ENCODE measurements around the gene DPP3. TPM values are rescaled to one million over a fixed set of nuclear protein-coding genes. Genes with fewer than 3 reads are reported as not detected.

Gene DPP3
- total RNA-seq: 41.8 and 61.1 TPM in 2 replicates

GRCh38 chr11:66480117-66480938 lies at the start of gene DPP3:
DPP3 (plus strand) TSS chr11:66480434; CDS start chr11:66482201, 1,767 bp downstream.

GRCh38 chr11:66438504-66439466 lies 41.4 kb upstream of the DPP3 start, which contains the start of gene MRPL11:
MRPL11 (minus strand) TSS chr11:66438848; CDS start chr11:66438754, 94 bp downstream.

GRCh38 chr11:66466225-66467033 lies 13.8 kb upstream of the DPP3 start, which contains the start of gene PELI3:
PELI3 (plus strand) TSS chr11:66466905; CDS start chr11:66468129, 1,224 bp downstream.

GRCh38 chr11:66510271-66510989 lies 30.2 kb downstream of the DPP3 start, which contains the start of gene BBS1:
BBS1 (plus strand) TSS chr11:66510635; CDS start chr11:66510660, 25 bp downstream.

GRCh38 chr11:66545701-66546367 lies 65.6 kb downstream of the DPP3 start, which contains the start of gene ZDHHC24:
ZDHHC24 (minus strand) TSS chr11:66546048; CDS start chr11:66546003, 45 bp downstream.

GRCh38 chr11:66546368-66546965 lies 66.2 kb downstream of the DPP3 start, which contains the start of gene ACTN3:
ACTN3 (plus strand) TSS chr11:66546903; CDS start chr11:66546938, 35 bp downstream.

Small RNAs within 50 kb of the gene (small RNA-seq; reads per million reads assigned to genes)
- not detected for gene RF00416 (ENCODE audit: low replicate concordance)

Other genes starting within 250 kb of the DPP3 start
- 26.3 and 33.2 TPM in 2 replicates for gene KLC2, start 222.7 kb upstream of the DPP3 start, total RNA-seq
- gene RAB1B, start 211.8 kb upstream of the DPP3 start, total RNA-seq: 95.9 and 142 TPM in 2 replicates
- gene CNIH2, start 202.3 kb upstream of the DPP3 start, total RNA-seq: not detected in 2 replicates
- gene YIF1A, start 191.3 kb upstream of the DPP3 start, total RNA-seq: 154 and 160 TPM in 2 replicates
- 0.88 TPM in 1 of 2 replicates, not detected in the other for gene TMEM151A, start 188.5 kb upstream of the DPP3 start, total RNA-seq
- gene CD248, start 163.4 kb upstream of the DPP3 start, total RNA-seq: 111 and 123 TPM in 2 replicates
- 23.0 and 56.7 TPM in 2 replicates for gene RIN1, start 144.0 kb upstream of the DPP3 start, total RNA-seq
- gene BRMS1, start 135.3 kb upstream of the DPP3 start, total RNA-seq: 70.5 and 75.3 TPM in 2 replicates
- 28.8 and 30.0 TPM in 2 replicates for gene B4GAT1, start 132.8 kb upstream of the DPP3 start, total RNA-seq
- gene SLC29A2, start 108.7 kb upstream of the DPP3 start, total RNA-seq: 0.29 and 0.44 TPM in 2 replicates
- not detected in 2 replicates for gene NPAS4, start 59.4 kb upstream of the DPP3 start, total RNA-seq
- 30.9 and 41.1 TPM in 2 replicates for gene MRPL11, start 41.6 kb upstream of the DPP3 start, total RNA-seq
- gene PELI3, start 13.5 kb upstream of the DPP3 start, total RNA-seq: 11.4 and 11.9 TPM in 2 replicates
- gene BBS1, start 30.2 kb downstream of the DPP3 start, total RNA-seq: 29.1 and 34.4 TPM in 2 replicates
- gene ZDHHC24, start 65.6 kb downstream of the DPP3 start, total RNA-seq: 11.3 and 12.0 TPM in 2 replicates
- not detected in 2 replicates for gene ACTN3, start 66.5 kb downstream of the DPP3 start, total RNA-seq
- gene CTSF, start 88.2 kb downstream of the DPP3 start, total RNA-seq: 12.7 and 19.0 TPM in 2 replicates
- gene CCDC87, start 112.6 kb downstream of the DPP3 start, total RNA-seq: 0.29 and 0.44 TPM in 2 replicates
- gene CCS, start 112.8 kb downstream of the DPP3 start, total RNA-seq: 23.6 and 32.2 TPM in 2 replicates
- 14.4 and 53.5 TPM in 2 replicates for gene RBM14, start 136.2 kb downstream of the DPP3 start, total RNA-seq
- 90.1 and 106 TPM in 2 replicates for gene RBM4, start 158.3 kb downstream of the DPP3 start, total RNA-seq
- 15.3 and 20.3 TPM in 2 replicates for gene RBM4B, start 197.5 kb downstream of the DPP3 start, total RNA-seq
- gene SPTBN2, start 248.8 kb downstream of the DPP3 start, total RNA-seq: 0.14 and 0.66 TPM in 2 replicates

Data from placental pericyte (primary cell).